KMS-11 (cell line): ENCODE data around the gene PHAF1.

Experiments used
- H2AFZ ChIP-seq: fragments of 200-600 bp; sonication (generic); 2 replicates; pipeline ENCODE4 v1.6.1; 2016; ENCODE audit warnings: antibody characterized with exemption, mixed run types, low read depth
- H3K27ac ChIP-seq: fragments of 200-600 bp; sonication (generic); 2 replicates; pipeline ENCODE4 v1.6.1; 2016; ENCODE audit warnings: mild to moderate bottlenecking, mixed run types
- H3K27me3 ChIP-seq: fragments of 200-600 bp; sonication (generic); 2 replicates; pipeline ENCODE4 v1.6.1; 2017; ENCODE audit warnings: mild to moderate bottlenecking, low read depth, mixed run types, moderate library complexity; ENCODE audit not compliant: insufficient read depth
- H3K36me3 ChIP-seq: fragments of 200-600 bp; sonication (generic); 2 replicates; pipeline ENCODE4 v1.6.1; 2017; ENCODE audit warnings: mild to moderate bottlenecking, mixed run types; ENCODE audit not compliant: insufficient read depth
- H3K4me1 ChIP-seq: fragments of 200-600 bp; sonication (generic); 2 replicates; pipeline ENCODE4 v1.6.1; 2016; ENCODE audit warnings: mild to moderate bottlenecking, low read depth, mixed run types; ENCODE audit not compliant: poor library complexity, severe bottlenecking
- H3K4me2 ChIP-seq: fragments of 200-600 bp; sonication (generic); 2 replicates; pipeline ENCODE4 v1.7.0; 2016; ENCODE audit warnings: mild to moderate bottlenecking, mixed run types
- H3K4me3 ChIP-seq: fragments of 200-600 bp; sonication (generic); IDR thresholded peaks from 2 replicates; pipeline ENCODE4 v1.6.1; 2017; ENCODE audit warnings: low read depth, low read length, mixed read lengths; ENCODE audit not compliant: insufficient read depth
- H3K79me2 ChIP-seq: fragments of 200-600 bp; sonication (generic); 2 replicates; pipeline ENCODE4 v1.6.1; 2016; ENCODE audit warnings: low read depth, mixed run types; ENCODE audit not compliant: insufficient read depth
- H3K9ac ChIP-seq: fragments of 200-600 bp; sonication (generic); 2 replicates; pipeline ENCODE4 v1.6.1; 2016; ENCODE audit warnings: mild to moderate bottlenecking, mixed run types
- H4K20me1 ChIP-seq: fragments of 200-600 bp; sonication (generic); 2 replicates; pipeline ENCODE4 v1.6.1; 2016; ENCODE audit warnings: mild to moderate bottlenecking, mixed run types; ENCODE audit not compliant: insufficient read depth
- CTCF ChIP-seq: fragments of 200-600 bp; sonication (generic); conservative IDR thresholded peaks from 2 replicates; pipeline ENCODE4 v1.6.1; 2017; ENCODE audit warnings: low read depth, mild to moderate bottlenecking, antibody characterized with exemption, low read length, moderate library complexity, mixed read lengths

The PHAF1 gene

GRCh38 chr16:67166110-67166547 lies 56.4 kb downstream of the PHAF1 start:
- no peak for TF ChIP-seq CTCF
- Histone ChIP-seq H2AFZ (no peak overlapping the region), H3K36me3 (no peaks in the 10 kb centered on the region), H3K4me3 (no peak overlapping the region), H3K27me3 (no peaks in the 10 kb centered on the region), H3K9ac (no peak overlapping the region), H4K20me1 (no peaks in the 10 kb centered on the region), H3K4me2 (no peak overlapping the region), H3K4me1 (peaks cover 62% of the 10 kb centered on the region), H3K79me2 (no peaks in the 10 kb centered on the region), H3K27ac (no peak overlapping the region)

GRCh38 chr16:67166598-67167168 lies 56.9 kb downstream of the PHAF1 start:
- no peak overlapping the region for H2AFZ ChIP-seq
- no peaks in the 10 kb centered on the region for H3K36me3 ChIP-seq
- no peak overlapping the region; the same call in 1 of the 2 replicates for H3K4me2 ChIP-seq
- H4K20me1 ChIP-seq: no peaks in the 10 kb centered on the region
- no peaks in the 10 kb centered on the region for H3K79me2 ChIP-seq
- no peak overlapping the region for H3K4me3 ChIP-seq
- no peak for TF ChIP-seq CTCF
- no peak overlapping the region for H3K9ac ChIP-seq
- H3K4me1 ChIP-seq: peaks cover 62% of the 10 kb centered on the region
- no peak overlapping the region for H3K27ac ChIP-seq
- H3K27me3 ChIP-seq: no peaks in the 10 kb centered on the region

- no peak for TF ChIP-seq CTCF
- Histone ChIP-seq H3K4me3 (no peak overlapping the region), H3K27ac (no peak overlapping the region), H3K4me2 (no peak overlapping the region; the same call in 1 of the 2 replicates), H3K36me3 (no peaks in the 10 kb centered on the region), H3K79me2 (no peaks in the 10 kb centered on the region), H2AFZ (no peak overlapping the region), H3K9ac (no peak overlapping the region), H3K27me3 (no peaks in the 10 kb centered on the region), H3K4me1 (peaks cover 69% of the 10 kb centered on the region), H4K20me1 (no peaks in the 10 kb centered on the region)
Measured at GRCh38 chr16:67167588-67167987, 57.8 kb downstream of the PHAF1 start.

DNA sequence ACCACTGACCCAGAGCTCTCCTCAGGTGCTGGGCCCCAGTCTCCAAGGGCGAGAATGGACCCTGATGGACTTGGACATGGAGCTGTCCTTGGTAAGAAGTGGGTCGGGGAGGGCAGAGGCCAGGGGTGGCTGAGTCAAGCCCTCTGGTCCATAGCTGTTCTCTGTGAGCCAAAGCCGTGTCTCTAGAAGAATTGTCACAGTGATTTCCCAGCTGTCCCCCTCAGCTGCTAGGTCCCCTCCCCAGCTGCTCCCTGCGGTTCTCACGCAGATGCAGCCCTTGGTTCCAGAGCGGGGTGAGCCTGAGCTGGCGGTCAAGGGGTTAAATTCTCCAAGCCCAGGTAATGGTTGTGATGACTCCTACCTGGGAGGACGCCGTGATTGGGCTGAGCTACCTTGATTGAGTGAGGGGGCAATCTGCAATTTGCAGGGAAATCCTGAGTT lies 59.3 kb downstream of the PHAF1 start:
- H3K4me1 ChIP-seq: peaks cover 80% of the 10 kb centered on the region
- no peaks in the 10 kb centered on the region for H3K27me3 ChIP-seq
- no peak overlapping the region for H2AFZ ChIP-seq
- TF ChIP-seq CTCF: no peak
- peak overlapping the region; percentile 91; the same call in 1 of the 2 replicates for H3K4me2 ChIP-seq
- H3K79me2 ChIP-seq: no peaks in the 10 kb centered on the region
- no peak overlapping the region for H3K27ac ChIP-seq
- H3K9ac ChIP-seq: no peak overlapping the region; the same call in 1 of the 2 replicates
- no peaks in the 10 kb centered on the region for H3K36me3 ChIP-seq
- H3K4me3 ChIP-seq: no peak overlapping the region
- H4K20me1 ChIP-seq: no peaks in the 10 kb centered on the region
